Heart left ventricle (tissue), 13 donors: Measurements from ENCODE around the gene EVI2B.

Experiments
- CTCF ChIP-seq, 12 donors: fragments of 200-600 bp; sonication (generic) in 4 of 12; IDR thresholded peaks; one replicate each; pipeline versions ENCODE4 v1.5.0 to v1.8.0; 2018 to 2022; ENCODE audit warnings: antibody characterized with exemption in 12 of 12, mild to moderate bottlenecking in 5 of 12
- POLR2A ChIP-seq, 2 donors: fragments of 450-650 bp; IDR thresholded peaks; one replicate each; pipeline ENCODE4 v1.6.1; 2017; ENCODE audit warnings: antibody characterized with exemption in 2 of 2, mild to moderate bottlenecking in 2 of 2, moderate library complexity in 2 of 2
- donor health status: ischemic (EF 13 %, LVEDD 7.1; RV severe dilation, severe dysfunction).
- donor health status: DM: no; HTN: yes; CAD: no.
- donor health status: DM: no; HTN: no; CAD: no.
- donor health status: ischemic (EF 25% LVEDD 6.9; RV normal size, moderate dysfunction).
- donor health status: ischemic (EF 25% LVEDD 5.7; RV mildly dilated, moderate dysfunction).
- donor health status: ischemic (EF 35%, LVEDD 5.7; RV mildly dilated, moderate dysfunction).
- donor health status: nonischemic (EF 11% LVEDD 7.7; RV severe dilation, severe dysfunction).
- donor health status: DM: yes; HTN: yes; CAD: no.
- donor health status: PGD.
- donor health status: ischemic (EF 29% LVEDD 5.4; RV normal size, mild dysfunction).
- donor health status: nonischemic (EF 23%, LVEDD 6.1; RV moderate dilation, normal function).

- TF ChIP-seq CTCF (IDR thresholded peaks at IDR 0.05) (no peak), POLR2A (IDR thresholded peaks at IDR 0.05) (no peak)
These were observed 24.1 kb downstream of the EVI2B start for GRCh38 chr17:31289790-31290189.
